Measurements from ENCODE around the gene GALR3. TPM values are rescaled to one million over a fixed set of nuclear protein-coding genes. Genes with fewer than 3 reads are reported as not detected.

The GALR3 gene
- total and polyA plus RNA-seq, 2 of the 8 experiments (the other 6 are each of a cell fraction or from before 2014, with no cell fraction given): 0.84 to 1.1 TPM

- Histone ChIP-seq H3K4me3 (ENCODE audit: extremely low read depth in 1 of 4, insufficient read depth in 2 of 4, low read depth in 3 of 4, low read length in 4 of 4) (no peak overlapping the region), H2BK20ac (ENCODE audit: low read length) (no peak overlapping the region), H2AFZ (ENCODE audit: low read length) (no peak overlapping the region), H3K9ac (replicated peaks in 1 of 4; ENCODE audit: extremely low read depth in 1 of 4, low read depth in 3 of 4, low read length in 3 of 4) (no peak overlapping the region), H3K18ac (ENCODE audit: extremely low read depth, low read length) (no peak overlapping the region), H3K14ac (ENCODE audit: insufficient read length) (no peak overlapping the region), H3K79me1 (ENCODE audit: low read depth, low read length) (no peaks in the 10 kb centered on the region), H4K91ac (replicated peaks; ENCODE audit: insufficient read length, low read length) (no peak overlapping the region), H3K4me2 (ENCODE audit: insufficient read depth in 1 of 2, low read depth in 2 of 2, low read length in 2 of 2) (no peak overlapping the region), H3K36me3 (ENCODE audit: control insufficient read depth in 2 of 4, insufficient read depth in 4 of 4, low read length in 3 of 4) (peaks cover 49 to 82% (median 69%) of the 10 kb centered on the region in 4 experiments), H3K4me1 (replicated peaks in 1 of 4; ENCODE audit: control insufficient read depth in 3 of 4, insufficient read depth in 4 of 4, low read length in 3 of 4) (no peaks in the 10 kb centered on the region), H3K27me3 (replicated peaks in 1 of 4; ENCODE audit: control insufficient read depth in 3 of 4, extremely low read depth in 1 of 4, insufficient read depth in 3 of 4, low read length in 3 of 4) (no peaks in the 10 kb centered on the region), H2BK120ac (replicated peaks; ENCODE audit: low read depth, low read length) (no peak overlapping the region), H3K9me3 (ENCODE audit: insufficient read depth in 2 of 2, low read depth in 1 of 2, low read length in 1 of 2) (no peaks in the 10 kb centered on the region), H4K5ac (ENCODE audit: insufficient read length, low read depth, low read length) (no peak overlapping the region), H3K23me2 (ENCODE audit: low read depth, low read length) (no peaks in the 10 kb centered on the region), H2BK15ac (ENCODE audit: low read length) (no peak overlapping the region), H2AK5ac (ENCODE audit: low read depth, low read length) (no peak overlapping the region), H2BK12ac (ENCODE audit: low read depth, low read length) (no peak overlapping the region), H3K27ac (ENCODE audit: low read depth, low read length) (no peak overlapping the region), H3K56ac (replicated peaks; ENCODE audit: insufficient read length, low read depth, low read length) (no peak overlapping the region), H2BK5ac (ENCODE audit: low read depth, low read length) (no peak overlapping the region), H3K4ac (replicated peaks; ENCODE audit: insufficient read length, low read depth, low read length) (no peak overlapping the region), H4K8ac (ENCODE audit: extremely low read depth, insufficient read depth, low read length) (no peak overlapping the region), H3K23ac (ENCODE audit: insufficient read length) (no peak overlapping the region), H3K79me2 (ENCODE audit: control insufficient read depth in 1 of 2, insufficient read depth in 2 of 2, low read length in 2 of 2) (no peaks in the 10 kb centered on the region; a peak in 1 of 4 replicates), H4K20me1 (replicated peaks in 1 of 2; ENCODE audit: control insufficient read depth in 1 of 2, insufficient read depth in 2 of 2, low read length in 2 of 2) (peaks cover 0 to 12% of the 10 kb centered on the region in 2 experiments)
- DNase-seq (ENCODE audit: low read depth in 1 of 2, low spot score in 2 of 2) (no peak), FAIRE-seq (no peak)
- ChIA-PET CTCF (ENCODE audit: partially characterized antibody) (no interaction called here), POLR2A (ENCODE audit: partially characterized antibody) (interaction anchor here (0.7 to 1.4 kb wide), 5 partner anchors 10 to 22 kb away, joined by 3 to 6 read pairs (median 4); no protein-coding TSS in a partner anchor)
- 94% methylated on average over 7 of the region's 7 CpGs; no CpG with 5 or more reads in 1 of the 2 experiments for whole genome bisulfite sequencing, 2 experiments (ENCODE audit: extremely low coverage in 1 of 2, insufficient coverage in 1 of 2, insufficient read length in 1 of 2, insufficient replicate concordance in 2 of 2, low coverage in 1 of 2, low lambda C conversion rate in 2 of 2, missing lambda C conversion rate in 1 of 2)
- TF ChIP-seq HDAC2 (IDR thresholded peaks at IDR 0.05; ENCODE audit: borderline replicate concordance in 1 of 2, low read depth in 2 of 2, low read length in 2 of 2): no peak
- TF ChIP-seq TEAD4 (IDR thresholded peaks at IDR 0.05; ENCODE audit: low read depth, low read length): no peak
- TF ChIP-seq POLR2A (IDR thresholded peaks at IDR 0.05; ENCODE audit: control extremely low read depth in 1 of 2, low read depth in 2 of 2, low read length in 2 of 2): no peak
- TF ChIP-seq RXRA (IDR thresholded peaks at IDR 0.05; ENCODE audit: insufficient read depth, low read depth, low read length): no peak
- TF ChIP-seq BACH1 (IDR thresholded peaks at IDR 0.05; ENCODE audit: low read length): no peak
- no peak for TF ChIP-seq YY1 (IDR thresholded peaks at IDR 0.05; ENCODE audit: low read depth, low read length)
- TF ChIP-seq SIRT6 (IDR thresholded peaks at IDR 0.05; ENCODE audit: low read length): no peak
- no peak for TF ChIP-seq EP300 (IDR thresholded peaks at IDR 0.05; ENCODE audit: borderline replicate concordance in 1 of 2, low read depth in 2 of 2, low read length in 2 of 2)
Measured at GRCh38 chr22:37870273-37870672, 47.1 kb downstream of the GALR3 start.

All from H1 (cell line).